Ramos (cell line): ENCODE measurements around the gene DDAH1.
"Not testable (repeated sequence)": the region's sequence is repeated elsewhere in the genome, so short reads cannot be mapped to it uniquely, and the experiment has no call there.

Experiments used
- in situ Hi-C: fragments of 300-500 bp; cut with MboI; formaldehyde crosslinking; loops from one replicate; pipeline ENCODE4 v1.14.3; 2022; ENCODE audit warnings: low sequenced_read_pairs; ENCODE audit not compliant: unreplicated experiment

DDAH1 gene

GRCh38 chr1:85365851-85366250, 99.1 kb downstream of the DDAH1 start:
- in situ Hi-C loops, result no loop called here

- in situ Hi-C loops, result no loop called here
Observed at GRCh38 chr1:85363521-85363920, 101.4 kb downstream of the DDAH1 start.

DNA sequence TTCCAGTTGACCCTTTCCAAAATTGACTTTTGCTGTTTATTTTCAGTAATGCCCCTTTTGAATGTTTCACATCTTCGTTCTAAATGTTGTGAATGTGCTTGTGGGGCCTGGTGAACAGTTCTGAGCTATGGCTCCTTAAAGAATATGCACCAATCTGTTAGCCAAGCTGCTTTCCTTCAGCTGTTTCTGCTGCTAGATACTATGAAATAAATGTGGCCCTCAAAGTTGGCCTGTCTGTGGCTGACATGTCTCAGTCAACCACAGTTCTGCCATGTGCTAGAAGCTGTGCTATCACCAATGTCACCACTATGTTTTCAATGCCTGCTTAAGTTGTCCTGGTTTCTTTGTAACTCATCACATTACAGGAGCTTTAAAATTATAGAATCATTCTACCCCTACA, 101.9 kb downstream of the DDAH1 start:
- in situ Hi-C loops, result no loop called here

GRCh38 chr1:85361606-85362296, 103.2 kb downstream of the DDAH1 start:
- in situ Hi-C loops, result no loop called here

DNA sequence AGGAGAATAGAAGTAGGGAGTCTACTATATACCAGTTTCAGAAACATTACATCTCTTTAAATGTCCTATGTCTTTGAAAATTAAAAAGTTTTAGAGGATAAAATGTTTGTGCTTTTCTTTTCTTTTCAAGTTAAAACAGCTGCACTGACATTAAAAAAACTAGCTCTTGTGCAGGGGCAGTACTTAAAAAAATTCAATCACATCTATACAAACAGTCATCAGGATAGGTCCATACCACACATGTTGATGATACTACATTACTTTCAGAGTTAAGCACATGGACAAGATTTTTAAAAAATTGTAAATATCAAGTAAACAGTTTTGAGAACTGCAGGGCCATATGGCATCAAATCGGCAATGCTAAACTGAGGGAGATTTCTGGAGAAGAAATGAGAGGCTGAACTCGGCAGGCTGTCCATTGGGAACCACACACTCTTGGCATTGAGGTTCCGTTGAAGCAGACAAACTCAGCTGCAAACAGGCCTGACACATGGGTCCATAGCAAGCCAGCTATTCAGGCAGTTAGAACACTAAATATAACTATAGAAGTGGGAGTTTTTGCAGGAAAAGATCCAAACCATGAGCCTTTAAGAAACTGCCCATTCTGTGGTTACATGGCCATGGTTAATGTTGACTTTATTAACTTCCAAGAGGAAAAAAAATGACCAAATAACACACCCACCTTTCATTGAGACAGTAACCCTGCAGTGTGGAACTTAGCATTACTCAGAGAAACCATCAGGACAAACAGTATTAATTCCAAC, 104.0 kb downstream of the DDAH1 start:
- in situ Hi-C loops, result no loop called here

DNA sequence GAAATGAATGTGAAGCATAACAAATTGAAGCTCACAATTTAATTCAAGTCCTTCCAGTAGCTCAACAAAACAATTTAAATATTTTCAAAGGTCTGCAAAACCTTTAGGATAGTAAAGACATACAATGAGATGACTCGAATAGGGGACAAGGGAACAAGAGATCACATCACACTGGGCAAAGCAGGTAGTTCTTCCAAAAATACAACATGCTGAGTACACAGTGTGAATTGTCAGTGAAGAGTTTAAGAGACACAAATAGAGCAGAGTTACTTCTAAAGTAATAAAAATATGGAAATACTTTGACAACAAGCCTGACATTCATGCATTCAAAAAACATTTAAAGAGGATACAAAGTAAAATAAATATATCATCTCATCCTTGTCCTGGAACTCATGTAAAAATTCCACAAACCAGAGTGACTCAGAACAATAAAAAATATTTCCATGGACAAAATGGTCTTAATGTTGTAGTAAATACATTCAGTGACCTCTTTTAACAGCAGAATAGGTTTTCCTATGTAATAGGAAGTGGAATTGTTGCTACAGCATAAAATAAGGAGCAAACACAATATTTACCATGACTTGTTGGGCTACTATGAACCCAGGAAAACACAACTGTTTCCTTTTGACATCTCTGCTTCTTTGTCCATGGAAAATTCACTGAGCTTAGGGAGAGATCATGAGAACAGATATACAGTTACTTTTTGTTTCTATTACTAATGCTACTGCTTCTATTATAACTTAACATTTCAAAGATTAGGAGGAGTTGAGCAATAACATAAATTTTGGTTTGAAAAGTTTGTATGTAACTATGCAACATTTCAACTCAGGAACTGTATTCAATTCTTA, 104.9 kb downstream of the DDAH1 start:
- in situ Hi-C loops, result no loop called here

DNA sequence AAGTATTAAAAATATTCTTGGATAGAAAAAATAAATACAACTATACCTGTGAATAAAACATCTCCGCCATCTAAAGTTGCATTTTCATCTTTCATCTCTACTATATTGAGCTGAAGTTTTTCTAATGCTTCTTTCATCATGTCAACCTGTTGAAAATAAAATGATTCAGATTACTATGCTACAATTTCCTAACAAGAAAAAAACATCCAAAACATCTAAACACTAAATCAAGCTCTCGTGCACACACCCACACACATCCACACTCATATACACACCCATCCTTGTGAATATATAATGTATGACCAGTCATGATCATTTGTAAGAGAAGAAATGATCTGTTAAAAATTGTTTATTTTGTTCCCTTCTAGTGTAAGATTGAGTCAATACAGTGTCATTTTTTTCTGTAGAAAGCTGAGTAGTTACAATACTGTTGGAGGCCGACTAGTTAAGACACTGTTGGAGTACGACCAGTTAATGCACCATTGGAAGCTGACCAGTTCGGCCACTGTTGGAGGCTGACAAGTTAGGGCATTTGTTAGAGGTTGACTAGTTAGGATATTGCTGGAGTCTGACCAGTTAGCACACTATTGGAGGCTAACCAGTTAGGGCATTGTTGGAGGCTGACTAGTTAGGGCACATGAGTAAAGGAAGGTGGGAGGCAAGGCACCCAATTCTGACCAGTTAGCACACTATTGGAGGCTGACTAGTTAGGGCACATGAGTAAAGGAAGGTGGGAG, 106.1 kb downstream of the DDAH1 start:
- in situ Hi-C loops, result no loop called here

GRCh38 chr1:85357817-85358216, 107.1 kb downstream of the DDAH1 start:
- in situ Hi-C loops, result no loop called here

DNA sequence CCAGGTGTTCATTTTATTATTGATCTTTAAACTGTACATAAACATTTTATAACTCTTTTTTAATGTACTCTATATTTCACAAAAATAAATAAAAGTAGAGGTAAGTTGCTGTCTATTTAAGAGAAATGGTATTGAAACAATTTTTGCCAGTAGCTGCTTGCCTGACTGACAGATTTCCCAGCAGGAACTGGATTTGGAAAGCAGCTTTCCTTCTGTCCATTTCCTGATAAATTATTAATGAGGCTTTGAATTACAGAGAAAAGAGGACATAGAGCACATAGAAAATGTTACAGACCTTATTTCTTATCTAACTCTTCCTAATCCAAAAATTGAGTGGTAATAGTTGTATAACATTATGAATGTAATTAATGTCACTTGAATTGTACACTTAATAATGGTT, 108.8 kb downstream of the DDAH1 start:
- in situ Hi-C loops, result no loop called here

DNA sequence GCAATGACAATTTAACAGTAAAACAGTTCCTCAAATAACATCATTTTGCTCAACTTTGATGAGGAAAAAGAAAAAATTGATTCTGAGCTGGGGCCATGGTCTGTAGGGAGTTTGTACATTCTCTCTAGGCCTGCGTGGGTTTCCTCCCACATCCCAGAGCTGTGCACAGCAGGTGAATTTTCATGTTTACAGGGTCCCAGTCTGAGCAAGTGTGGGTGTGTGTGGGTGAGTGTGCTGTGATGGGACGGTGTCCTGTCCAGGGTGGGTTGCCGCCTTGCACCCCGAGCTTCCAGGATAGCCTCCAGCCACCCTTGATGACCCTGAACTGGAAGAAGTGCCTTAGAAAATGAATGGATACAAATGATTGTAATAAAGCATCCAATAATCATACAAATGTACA, 112.9 kb downstream of the DDAH1 start:
- in situ Hi-C loops, result no loop called here

DNA sequence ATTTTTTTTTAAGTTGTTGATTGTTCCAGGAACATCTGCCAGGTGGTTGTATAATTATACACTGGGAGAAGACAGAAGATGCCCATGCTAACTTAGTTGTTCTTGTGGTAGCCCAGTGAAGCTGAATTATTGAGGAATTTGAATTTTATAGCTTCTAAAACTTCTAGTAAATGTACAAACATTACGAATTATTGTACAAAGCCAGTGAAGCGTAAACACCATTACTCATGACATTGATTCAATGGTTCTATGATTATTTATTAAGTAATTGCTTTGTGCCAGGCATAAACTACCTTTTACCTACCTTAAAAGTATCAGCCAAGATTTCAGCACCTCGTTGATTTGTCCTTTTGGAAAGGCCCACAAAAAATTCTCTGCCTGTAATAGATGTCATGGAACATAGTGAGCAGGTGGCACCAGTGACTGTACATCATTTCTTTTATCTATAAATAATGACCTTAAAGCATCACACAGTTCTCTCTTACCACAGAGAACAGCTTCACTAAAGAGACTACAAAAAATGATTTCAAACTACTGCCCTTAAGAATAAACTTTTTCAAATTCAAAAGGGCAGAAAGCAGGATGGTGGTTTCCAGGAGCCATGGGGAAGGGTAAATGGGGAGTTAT, 113.6 kb downstream of the DDAH1 start:
- in situ Hi-C loops, result no loop called here

GRCh38 chr1:85349224-85349623, 115.7 kb downstream of the DDAH1 start:
- in situ Hi-C loops, result no loop called here

DNA sequence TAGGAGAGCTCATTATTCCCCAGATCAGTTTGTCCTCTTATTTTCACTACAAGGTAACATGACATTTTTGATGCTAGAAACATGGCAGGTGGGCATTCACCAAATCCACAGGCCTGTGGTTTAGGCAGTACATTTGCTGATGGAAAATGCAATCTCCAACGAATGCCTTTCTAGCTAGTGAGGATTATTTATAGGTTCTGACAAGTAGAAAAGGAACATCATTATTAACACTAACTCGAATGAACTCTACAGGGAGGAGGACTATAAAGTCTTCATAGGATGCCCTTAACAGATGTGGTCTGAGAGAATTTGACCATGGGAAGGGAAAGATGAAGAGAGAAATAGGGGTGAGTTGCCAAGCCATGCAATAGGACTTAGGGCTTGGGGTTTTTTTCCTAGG, 117.1 kb downstream of the DDAH1 start:
- in situ Hi-C loops, result no loop called here

DNA sequence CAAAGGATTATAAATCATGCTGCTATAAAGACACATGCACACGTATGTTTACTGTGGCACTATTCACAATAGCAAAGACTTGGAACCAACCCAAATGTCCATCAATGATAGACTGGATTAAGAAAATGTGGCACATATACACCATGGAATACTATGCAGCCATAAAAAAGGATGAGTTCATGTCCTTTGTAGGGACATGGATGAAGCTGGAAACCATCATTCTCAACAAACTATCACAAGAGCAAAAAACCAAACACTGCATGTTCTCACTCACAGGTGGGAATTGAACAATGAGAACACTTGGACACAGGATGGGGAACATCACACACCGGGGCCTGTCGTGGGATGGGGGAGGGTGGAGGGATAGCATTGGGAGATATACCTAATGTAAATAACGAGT, 117.7 kb downstream of the DDAH1 start:
- in situ Hi-C loops, result not testable (repeated sequence)

GRCh38 chr1:85344256-85344694, 120.7 kb downstream of the DDAH1 start:
- in situ Hi-C loops, result no loop called here

- in situ Hi-C loops, result no loop called here
Observed at GRCh38 chr1:85343612-85344255, 121.2 kb downstream of the DDAH1 start.

- in situ Hi-C loops, result no loop called here
Observed at GRCh38 chr1:85343213-85343611, 121.7 kb downstream of the DDAH1 start.

DNA sequence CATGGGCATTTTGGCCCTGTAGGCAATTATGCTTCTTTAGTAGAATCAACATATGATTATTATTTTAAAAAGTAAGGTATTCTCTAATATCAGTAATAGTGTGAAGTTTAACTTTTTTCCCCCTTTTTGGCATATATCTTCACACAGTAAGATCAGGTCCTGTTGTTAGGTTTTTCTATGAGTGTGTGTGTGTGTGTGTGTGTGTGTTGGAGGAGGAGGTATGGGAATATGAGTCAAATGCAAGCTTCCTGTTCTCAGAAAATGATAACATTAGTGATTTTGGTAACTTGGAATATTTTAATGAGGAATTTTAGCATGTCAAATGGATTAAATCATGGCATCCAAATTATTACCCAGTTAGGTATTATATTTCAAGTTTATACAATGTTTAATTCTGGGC, 122.8 kb downstream of the DDAH1 start:
- in situ Hi-C loops, result no loop called here

DNA sequence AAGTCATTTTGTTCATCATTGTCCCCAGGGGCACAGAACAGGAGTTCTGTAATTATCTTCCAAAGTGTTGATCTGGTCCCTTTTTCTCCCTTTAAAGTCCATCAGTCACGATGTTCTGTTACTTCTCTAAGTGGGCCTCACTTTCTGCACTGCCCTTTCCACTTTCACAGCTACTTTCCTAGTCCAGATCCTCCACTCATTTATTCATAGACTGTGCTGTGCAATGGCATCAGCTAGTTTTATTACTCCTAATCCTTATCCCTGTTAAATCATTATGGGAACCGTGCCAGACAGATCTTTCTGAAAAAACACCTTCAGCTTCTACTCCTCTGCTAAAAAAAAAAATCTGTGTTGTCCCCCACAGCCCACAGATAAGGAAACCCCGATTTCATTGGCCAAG, 124.5 kb downstream of the DDAH1 start:
- in situ Hi-C loops, result no loop called here
